Activated CD4-positive, alpha-beta T cell treated with anti-CD3 and anti-CD28 coated beads for 24 hours (primary cell): Measurements from ENCODE around the gene NFASC.

Source experiments
- DNase-seq, 2 donors: peaks; one replicate each; pipeline ENCODE4 v3.0.0-alpha.2; 2020; ENCODE audit warnings: low read depth in 2 of 2

Gene NFASC

GRCh38 chr1:205009670-205010069 lies 139.0 kb downstream of the NFASC start:
- no peak for DNase-seq

GRCh38 chr1:205012391-205013140 lies 141.9 kb downstream of the NFASC start:
- no peak for DNase-seq

- DNase-seq: no peak
Measured at GRCh38 chr1:205013683-205014367, 143.2 kb downstream of the NFASC start.

GRCh38 chr1:205014783-205015182 lies 144.1 kb downstream of the NFASC start:
- DNase-seq: no peak

GRCh38 chr1:205015241-205015640 lies 144.6 kb downstream of the NFASC start:
- no peak for DNase-seq

GRCh38 chr1:205016075-205016474 lies 145.4 kb downstream of the NFASC start:
- no peak for DNase-seq

- DNase-seq: no peak
Measured at GRCh38 chr1:205016584-205016983, 145.9 kb downstream of the NFASC start.

- DNase-seq: no peak
Measured at GRCh38 chr1:205017001-205017400, 146.3 kb downstream of the NFASC start.

GRCh38 chr1:205017766-205018165 lies 147.1 kb downstream of the NFASC start:
- no peak for DNase-seq

GRCh38 chr1:205018381-205018780 lies 147.7 kb downstream of the NFASC start:
- DNase-seq: no peak

- DNase-seq: no peak
Measured at GRCh38 chr1:205020466-205020865, 149.8 kb downstream of the NFASC start.

- no peak for DNase-seq
Measured at GRCh38 chr1:205024679-205025078, 154.0 kb downstream of the NFASC start.

- no peak for DNase-seq
Measured at GRCh38 chr1:205025239-205025638, 154.6 kb downstream of the NFASC start.

- DNase-seq: no peak
Measured at GRCh38 chr1:205026181-205026580, 155.5 kb downstream of the NFASC start.

GRCh38 chr1:205028390-205028789 lies 157.7 kb downstream of the NFASC start:
- no peak for DNase-seq

GRCh38 chr1:205028924-205029323 lies 158.3 kb downstream of the NFASC start:
- no peak for DNase-seq

GRCh38 chr1:205030241-205030640 lies 159.6 kb downstream of the NFASC start:
- no peak for DNase-seq

GRCh38 chr1:205030896-205031295 lies 160.2 kb downstream of the NFASC start:
- no peak for DNase-seq

- no peak for DNase-seq
Measured at GRCh38 chr1:205032508-205032907, 161.8 kb downstream of the NFASC start.

GRCh38 chr1:205037539-205037938 lies 166.9 kb downstream of the NFASC start:
- no peak for DNase-seq

- DNase-seq: no peak
Measured at GRCh38 chr1:205038132-205038786, 167.6 kb downstream of the NFASC start.

GRCh38 chr1:205041001-205041715 lies 170.5 kb downstream of the NFASC start:
- no peak for DNase-seq
